Adrenal gland (tissue), 12 donors: ENCODE results near the gene IMPA2. TPM values are rescaled to one million over a fixed set of nuclear protein-coding genes. Genes with fewer than 3 reads are reported as not detected.

ENCODE experiments used
- DNase-seq, 7 donors: peaks; one replicate each; pipeline ENCODE4 v3.0.0-alpha.2; 2019 to 2020
- H3K27ac ChIP-seq, 5 donors: fragments of 200-600 bp; sonication (generic) in 4 of 5; 1 replicate in 3 of 5; 2 replicates in 2 of 5; pipeline versions ENCODE4 v1.5.1 to v1.8.0; 2016 to 2020; ENCODE audit warnings: mild to moderate bottlenecking in 1 of 5
- H3K27me3 ChIP-seq: fragments of 200-600 bp; 2 replicates; pipeline ENCODE4 v1.8.0; 2021
- H3K36me3 ChIP-seq, 2 donors: fragments of 200-600 bp; replicated peaks in 1 of 2; 1 replicate in 1 of 2; 2 replicates in 1 of 2; pipeline versions ENCODE4 v1.5.1 to v1.8.0; 2018 to 2022
- H3K4me1 ChIP-seq, 2 donors: fragments of 200-600 bp; replicated peaks in 1 of 2; 1 replicate in 1 of 2; 2 replicates in 1 of 2; pipeline versions ENCODE4 v1.5.1 to v1.8.0; 2018 to 2021
- H3K4me3 ChIP-seq, 4 donors: fragments of 200-600 bp; sonication (generic) in 3 of 4; one replicate each; pipeline ENCODE4 v1.5.1; 2016 to 2018
- H3K9me3 ChIP-seq, 3 donors: fragments of 200-600 bp; sonication (generic) in 1 of 3; replicated peaks in 1 of 3; 1 replicate in 2 of 3; 2 replicates in 1 of 3; pipeline versions ENCODE4 v1.5.1 to v1.8.0; 2016 to 2021
- CTCF ChIP-seq, 6 experiments: fragments of 450-650 bp in 4 of 6; fragments of 200-600 bp in 2 of 6; sonication (generic) in 1 of 6; IDR thresholded peaks; 1 replicate in 5 of 6; 2 replicates in 1 of 6; pipeline versions ENCODE4 v1.5.1 to v1.8.0; 2016 to 2021; ENCODE audit warnings: antibody characterized with exemption in 6 of 6, mild to moderate bottlenecking in 2 of 6, moderate library complexity in 1 of 6
- POLR2A ChIP-seq, 2 donors: fragments of 450-650 bp; IDR thresholded peaks; one replicate each; pipeline ENCODE4 v1.6.1; 2017; ENCODE audit warnings: antibody characterized with exemption in 2 of 2, mild to moderate bottlenecking in 2 of 2, moderate library complexity in 1 of 2
- WGBS, 4 donors: extraction: QIAGEN DNeasy Blood & Tissue Kit in 2 of 4; methylation state at CpG; one replicate each; pipeline versions ENCODE4 v1.1.5 to v1.1.7; 2013 to 2017; 5-methylcytosine and 5-hydroxymethylcytosine counted together
- intact Hi-C, 2 donors: fragments of 100-400 bp; cut with DNase I; formaldehyde crosslinking; loops; one replicate each; pipeline versions ENCODE4 v1.14.1 to v1.15.0; 2022 to 2023
- polyA plus RNA-seq, 3 donors: library from polyadenylated mRNA; stranded (reverse); fragments of 200-250 nt in 2 of 3; fragments of 350-450 nt in 1 of 3; fragmentation: Illumina TruSeq in 1 of 3; extraction: RNeasy Lipid Tissue Mini Kit (QIAGEN cat#74804) in 1 of 3; gene quantifications; one replicate each; pipeline ENCODE4 v1.2.3, GENCODE V29; 2013 to 2014
- total RNA-seq, 9 donors: library from RNA; depleted of rRNA in 4 of 9; stranded (reverse); fragments of >200 nt in 4 of 9; fragments of 120-200 nt in 1 of 9; fragmentation: NEBNext Ultra II Directional in 1 of 9; extraction: Animal tissue kit (Norgen Biotek cat#: 25700) in 1 of 9; gene quantifications; one replicate each; pipeline versions ENCODE4 v1.1.0 to v1.2.4, GENCODE V29; 2013 to 2023
- donor health status: healthy with polysubstance abuse.
- donor health status: Bipolar disorder and iron deficiency.
- donor health status: DM: yes; HTN: yes; CAD: no.
- donor health status: DM: no; HTN: no; CAD: no.
- donor health status: DM: no; HTN: no; CAD: no.
- donor health status: DM: yes; HTN: yes; CAD: no.

The IMPA2 gene
- total and polyA plus RNA-seq, 12 donors = 7.9 to 41.3 (median 20.4) TPM

GRCh38 chr18:12010187-12010802 is 29.0 kb downstream of the IMPA2 start:
- DNase-seq = no peak
- intact Hi-C loops = no loop called here
- Histone ChIP-seq H3K9me3 (no peaks in the 10 kb centered on the region), H3K4me3 (no peak overlapping the region), H3K27ac (no peak overlapping the region), H3K36me3 (peaks cover 0 to 4% of the 10 kb centered on the region in 2 donors), H3K27me3 (no peaks in the 10 kb centered on the region), H3K4me1 (peaks cover 7% of the 10 kb centered on the region in 2 donors)
- WGBS, 4 donors = 86 to 100% (median 93%) methylated on average over 7 to 14 of the region's 14 CpGs
- TF ChIP-seq CTCF (IDR thresholded peaks at IDR 0.05) (no peak), POLR2A (IDR thresholded peaks at IDR 0.05) (no peak)

- H3K36me3 ChIP-seq = peaks cover 0 to 4% of the 10 kb centered on the region in 2 donors
- intact Hi-C loops = no loop called here
Observed at GRCh38 chr18:12011199-12011956, 30.1 kb downstream of the IMPA2 start.

GRCh38 chr18:12011957-12012549 is 30.7 kb downstream of the IMPA2 start:
- Histone ChIP-seq H3K27ac (peak overlapping the region in 2 of 5 donors; percentile 1 to 54), H3K4me3 (no peak overlapping the region), H3K27me3 (no peaks in the 10 kb centered on the region), H3K4me1 (peaks cover 7% of the 10 kb centered on the region in 2 donors), H3K36me3 (peaks cover 0 to 4% of the 10 kb centered on the region in 2 donors), H3K9me3 (no peaks in the 10 kb centered on the region)
- WGBS, 4 donors = 70 to 77% (median 76%) methylated on average over 19 of the region's 19 CpGs
- no peak for DNase-seq
- intact Hi-C loops = no loop called here
- no peak for TF ChIP-seq CTCF (IDR thresholded peaks at IDR 0.05)
- no peak for TF ChIP-seq POLR2A (IDR thresholded peaks at IDR 0.05)

More at GRCh38 chr18:12011199-12011956, 30.1 kb downstream of the IMPA2 start:
- peaks cover 7% of the 10 kb centered on the region in 2 donors for H3K4me1 ChIP-seq
- H3K4me3 ChIP-seq = no peak overlapping the region
- DNase-seq = no peak
- 79 to 85% (median 82%) methylated on average over 7 to 8 of the region's 8 CpGs for WGBS, 4 donors
- H3K27me3 ChIP-seq = no peaks in the 10 kb centered on the region
- TF ChIP-seq CTCF (IDR thresholded peaks at IDR 0.05) (no peak), POLR2A (IDR thresholded peaks at IDR 0.05) (no peak)
- no peaks in the 10 kb centered on the region for H3K9me3 ChIP-seq
- H3K27ac ChIP-seq = peak overlapping the region in 1 of 5 donors; percentile 54

- Histone ChIP-seq H3K36me3 (peaks cover 0 to 4% of the 10 kb centered on the region in 2 donors), H3K9me3 (no peaks in the 10 kb centered on the region), H3K4me1 (peaks cover 7% of the 10 kb centered on the region in 2 donors), H3K4me3 (no peak overlapping the region), H3K27me3 (no peaks in the 10 kb centered on the region), H3K27ac (peak overlapping the region in 2 of 5 donors; percentile 1 to 4)
- TF ChIP-seq POLR2A (IDR thresholded peaks at IDR 0.05) = no peak
- intact Hi-C loops = no loop called here
- WGBS, 4 donors = 46 to 56% (median 53%) methylated on average over 3 of the region's 3 CpGs
- no peak for DNase-seq
Observed at GRCh38 chr18:12012697-12013096, 31.4 kb downstream of the IMPA2 start.
